NCI-H1092 (cell line): ENCODE results near the gene JAK1.
"Not testable (repeated sequence)": the region's sequence is repeated elsewhere in the genome, so short reads cannot be mapped to it uniquely, and the experiment has no call there.

Experiments used
- DNase-seq: peaks from one replicate; lab custom pipeline; 2025; lab: John Stamatoyannopoulos, UW

The JAK1 gene

DNA sequence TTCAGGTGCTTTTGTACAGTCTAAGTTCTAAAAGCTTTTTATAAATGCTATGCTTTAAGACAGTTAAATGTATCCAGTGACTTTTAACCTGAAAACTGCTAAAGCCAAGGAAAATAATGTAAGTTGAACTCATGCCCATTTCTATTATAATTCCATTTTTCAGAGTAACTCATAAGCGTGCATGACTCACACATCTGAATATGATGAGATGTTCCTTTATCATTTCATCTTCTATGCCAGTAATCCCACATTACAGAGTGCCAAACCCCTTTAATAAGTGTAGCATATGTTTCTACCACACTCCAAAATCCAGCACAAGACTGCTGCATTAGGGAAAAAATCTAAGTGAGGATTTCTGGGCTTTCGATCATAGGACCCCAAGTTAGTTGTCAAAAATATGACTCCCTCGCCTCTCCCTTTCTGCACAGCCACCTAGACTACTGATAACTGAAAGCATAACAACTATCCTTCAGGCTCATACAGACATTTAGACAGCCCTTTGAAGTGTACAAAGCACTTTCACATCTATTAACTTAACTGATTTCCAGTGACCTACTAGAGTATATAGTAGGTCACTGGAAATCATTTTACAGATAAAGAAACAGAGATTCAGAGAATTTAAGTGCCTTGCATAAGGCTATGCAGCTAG is 45.3 kb downstream of the JAK1 start:
- no peak for DNase-seq

DNA sequence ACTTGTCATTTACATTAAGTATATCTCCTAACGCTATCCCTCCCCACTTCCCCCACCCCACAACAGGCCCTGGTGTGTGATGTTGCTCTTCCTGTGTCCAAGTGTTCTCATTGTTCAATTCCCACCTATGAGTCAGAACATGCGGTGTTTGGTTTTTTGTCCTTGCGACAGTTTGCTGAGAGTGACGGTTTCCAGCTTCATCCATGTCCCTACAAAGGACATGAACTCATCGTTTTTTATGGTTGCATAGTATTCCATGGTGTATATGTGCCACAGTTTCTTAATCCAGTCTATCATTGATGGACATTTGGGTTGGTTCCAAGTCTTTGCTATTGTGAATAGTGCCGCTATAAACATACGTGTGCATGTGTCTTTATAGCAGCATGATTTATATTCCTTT is 47.2 kb downstream of the JAK1 start:
- DNase-seq, result not testable (repeated sequence)

DNA sequence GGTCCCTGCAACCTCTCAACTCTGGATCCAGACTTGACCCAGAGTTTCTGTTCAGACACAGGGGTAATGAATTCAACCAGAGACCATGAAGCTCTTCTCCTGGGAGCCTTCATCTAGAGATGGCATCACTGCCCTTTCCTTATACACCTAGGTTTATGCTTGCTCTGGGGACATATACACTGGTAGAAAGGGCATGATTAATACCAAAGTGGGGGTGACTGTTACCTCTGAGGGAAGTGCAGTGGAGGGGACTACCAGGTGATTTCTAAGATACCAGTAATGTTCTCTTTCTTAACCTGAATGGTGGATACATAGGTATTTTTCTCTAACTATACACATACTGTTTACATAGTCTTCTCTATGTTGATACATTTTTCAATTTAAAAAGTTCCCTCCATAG is 48.4 kb downstream of the JAK1 start:
- no peak for DNase-seq

DNA sequence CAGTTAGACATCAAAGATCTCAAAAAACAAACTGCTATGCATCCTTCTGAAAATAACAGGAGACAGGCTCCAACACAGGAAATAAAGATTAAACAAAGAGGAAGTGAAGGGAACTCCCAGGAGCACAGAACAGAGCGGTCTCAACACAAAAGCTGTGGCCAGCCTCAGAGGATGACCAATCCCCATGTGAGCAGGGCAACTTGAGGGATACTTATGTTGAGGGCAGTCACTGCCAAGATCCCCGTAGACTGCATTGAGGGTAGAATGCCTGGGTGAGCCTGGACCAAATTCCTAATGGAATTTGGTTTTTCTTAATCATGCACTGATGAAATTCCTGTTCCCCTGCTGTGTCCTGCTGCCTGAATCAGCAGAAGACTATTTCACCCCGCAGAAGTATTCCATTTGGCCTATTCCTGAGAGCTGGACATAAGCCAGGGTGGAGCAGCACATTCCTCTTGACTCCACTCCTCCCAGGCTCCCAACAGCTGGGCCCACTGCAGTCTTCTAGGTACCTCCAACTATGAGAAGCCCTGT is 49.0 kb downstream of the JAK1 start:
- no peak for DNase-seq

DNA sequence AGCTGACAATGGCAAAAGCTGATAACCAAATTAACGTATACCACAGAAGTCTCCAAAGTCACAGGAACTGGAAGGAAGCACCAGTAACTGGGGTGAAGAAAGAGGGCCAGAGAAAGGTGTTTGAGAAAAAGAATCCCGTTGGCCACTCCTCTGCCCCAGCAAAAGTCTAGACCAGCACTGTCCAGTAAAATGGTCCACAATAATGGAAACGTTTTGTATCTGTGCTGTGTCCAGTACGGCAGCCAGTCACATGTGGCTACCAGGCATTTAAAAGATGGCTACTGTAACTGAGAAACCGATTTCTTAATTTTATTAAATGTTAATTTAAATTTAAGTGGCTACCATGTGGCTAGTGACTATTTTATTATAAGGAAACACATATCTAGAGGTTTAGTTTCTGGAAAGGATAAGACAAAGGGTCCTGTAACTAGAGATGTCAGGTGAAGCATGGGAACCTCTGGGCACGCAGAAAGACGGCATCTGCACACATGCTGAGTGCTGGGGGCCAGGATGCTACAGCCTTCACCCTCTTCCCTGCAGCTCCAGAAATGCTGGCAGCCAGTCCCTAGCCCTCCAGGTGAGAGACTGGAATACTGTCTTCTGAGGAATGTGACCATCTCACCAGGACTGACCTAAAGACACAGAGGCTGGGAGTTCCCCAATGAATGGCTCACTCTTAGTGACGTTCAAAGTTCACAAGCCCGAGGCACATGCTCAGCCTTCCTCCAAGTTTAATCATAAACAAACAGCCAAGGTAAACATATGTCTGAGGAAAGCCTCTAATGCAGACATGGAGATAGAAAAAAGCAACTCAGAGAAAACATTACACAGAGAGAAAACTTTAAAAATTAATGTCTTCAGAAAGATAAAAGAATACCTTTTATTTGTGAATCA is 50.7 kb downstream of the JAK1 start:
- DNase-seq, result no peak

DNA sequence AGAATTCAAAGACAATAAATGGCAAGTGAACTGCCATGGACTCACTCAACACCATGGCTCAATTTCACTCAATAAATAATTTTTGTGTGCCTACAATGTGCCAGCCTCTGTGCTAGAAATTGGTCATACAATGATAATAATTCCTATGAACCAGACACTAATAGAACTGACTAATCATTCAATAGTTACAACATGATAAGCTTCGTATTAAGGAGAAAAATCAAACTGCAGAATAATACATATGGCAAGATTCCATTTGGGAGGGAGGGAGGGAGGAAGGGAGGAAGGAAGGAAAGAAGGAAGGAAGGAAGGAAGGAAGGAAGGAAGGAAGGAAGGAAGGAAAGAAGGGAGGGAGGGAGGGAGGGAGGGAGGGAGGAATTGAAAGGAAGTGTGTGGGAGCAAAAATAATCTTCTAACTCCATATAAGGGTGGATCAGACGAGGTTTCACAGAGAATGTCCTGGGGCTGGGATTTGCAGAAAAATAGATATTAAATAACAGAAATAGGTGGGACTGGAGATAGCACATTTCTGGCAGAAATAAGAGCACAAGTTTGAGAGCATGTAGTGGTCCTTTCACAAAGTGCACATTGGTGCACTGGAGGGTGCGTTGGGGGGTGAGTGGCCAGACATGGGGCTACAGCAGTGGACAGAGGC is 52.9 kb downstream of the JAK1 start:
- no peak for DNase-seq

DNA sequence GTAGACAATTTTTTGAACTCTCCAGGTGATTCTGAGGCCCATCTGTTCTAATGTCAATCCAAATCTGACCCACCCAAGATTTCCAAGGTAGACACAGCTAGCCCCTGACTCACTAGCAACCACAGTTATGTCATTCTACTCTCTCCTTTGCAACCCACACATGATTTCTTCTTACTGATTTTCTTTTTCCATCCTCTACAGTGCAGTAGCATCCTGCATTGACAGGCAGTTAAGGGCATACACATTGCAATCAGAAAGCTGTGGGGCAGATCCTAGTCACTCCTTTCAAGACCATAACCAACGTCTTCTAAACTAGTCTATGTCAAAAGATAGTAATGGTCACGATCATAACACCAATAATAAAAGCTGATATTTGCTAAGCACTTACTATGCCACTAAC is 54.2 kb downstream of the JAK1 start:
- DNase-seq, result no peak

DNA sequence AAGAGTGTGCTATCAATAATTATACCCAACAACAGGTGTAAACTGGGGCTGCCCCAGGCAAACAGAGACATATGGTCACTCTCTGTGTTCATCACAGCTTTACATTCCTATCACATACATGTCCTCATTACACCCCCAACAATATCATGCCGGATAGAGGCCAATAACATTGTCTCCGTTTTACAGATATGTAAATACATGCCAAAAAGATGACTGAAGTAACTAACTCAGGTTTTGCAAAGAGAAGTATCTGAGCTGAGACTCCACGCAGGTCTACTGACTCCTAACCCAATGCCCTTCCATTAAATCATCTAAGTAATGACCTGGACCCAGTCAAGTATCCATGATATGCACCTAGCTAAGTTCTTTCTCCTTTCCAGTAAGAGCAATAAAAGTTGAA is 55.0 kb downstream of the JAK1 start:
- no peak for DNase-seq

DNA sequence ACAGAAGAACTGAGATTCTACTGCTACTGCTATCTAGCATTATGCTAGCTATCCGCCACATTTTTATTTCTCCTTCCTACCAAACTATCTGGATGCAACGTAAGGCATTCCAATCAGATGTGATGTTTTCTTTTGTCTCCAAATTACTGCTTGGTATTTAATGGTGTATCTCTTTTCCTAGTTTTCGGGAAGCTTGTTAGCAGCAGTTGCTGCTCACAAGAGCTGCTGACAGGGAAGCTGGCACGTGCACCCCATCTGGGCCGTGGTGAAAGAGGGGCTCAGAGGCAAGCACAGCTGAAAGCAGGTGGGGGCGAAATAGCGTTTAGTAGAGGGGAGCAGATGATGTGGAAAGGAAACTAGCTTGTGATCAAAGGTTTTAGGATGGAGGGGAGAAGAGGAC is 57.3 kb downstream of the JAK1 start:
- no peak for DNase-seq

DNA sequence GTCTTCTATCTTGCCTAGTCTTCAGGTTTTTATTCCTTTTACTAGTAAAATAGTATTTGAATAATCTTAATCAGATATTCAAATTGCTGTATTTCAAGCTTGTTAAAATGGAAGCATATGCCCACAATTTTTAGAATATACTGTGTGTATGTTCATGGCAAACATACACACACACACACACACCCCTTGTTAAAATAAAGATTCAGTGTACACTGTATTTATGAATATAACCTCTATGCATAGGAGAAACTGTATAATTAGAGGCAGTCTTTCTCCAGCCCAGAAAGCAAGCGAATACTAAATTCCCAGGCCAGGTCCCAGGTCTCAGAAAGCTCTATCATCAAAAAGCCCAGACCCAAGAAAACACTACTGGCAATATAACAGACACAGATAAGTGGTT is 57.8 kb downstream of the JAK1 start:
- no peak for DNase-seq

DNA sequence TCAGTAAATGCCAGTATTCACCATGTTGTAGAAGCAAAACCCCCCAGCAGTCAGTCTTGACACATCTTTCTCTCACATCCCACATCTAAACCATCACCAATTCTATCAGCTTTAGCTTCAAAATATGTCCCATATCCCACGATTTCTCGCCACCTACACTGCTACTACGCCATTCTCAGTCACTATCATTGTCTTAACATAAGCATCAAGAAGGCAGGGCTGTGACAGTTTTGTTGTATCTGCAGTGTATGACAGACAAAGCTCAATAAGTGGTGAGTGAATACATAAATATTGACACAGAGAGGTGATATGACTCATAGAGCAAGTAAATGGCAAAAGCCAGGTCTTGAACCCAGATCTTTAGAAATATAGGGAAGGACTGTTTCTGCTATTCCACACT is 59.9 kb downstream of the JAK1 start:
- DNase-seq, result no peak

DNA sequence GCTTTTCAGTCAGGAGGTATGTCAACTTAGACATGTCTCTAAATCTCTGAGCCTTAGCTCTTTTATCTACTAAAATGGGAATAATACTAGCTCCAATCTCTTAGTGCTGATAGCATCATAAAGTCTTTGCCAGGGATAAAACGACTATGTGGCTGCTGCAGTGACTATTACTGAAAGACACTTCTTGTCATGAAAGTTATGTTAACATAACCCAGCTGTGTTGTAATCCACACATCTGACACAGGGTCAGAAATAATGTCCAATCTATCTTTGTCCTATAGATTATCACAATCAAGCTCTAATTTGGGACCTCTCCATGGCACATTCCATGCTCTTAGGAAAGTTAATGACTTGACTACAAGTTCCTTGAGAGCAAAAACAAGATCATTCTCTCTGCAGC is 62.8 kb downstream of the JAK1 start:
- DNase-seq, result no peak

DNA sequence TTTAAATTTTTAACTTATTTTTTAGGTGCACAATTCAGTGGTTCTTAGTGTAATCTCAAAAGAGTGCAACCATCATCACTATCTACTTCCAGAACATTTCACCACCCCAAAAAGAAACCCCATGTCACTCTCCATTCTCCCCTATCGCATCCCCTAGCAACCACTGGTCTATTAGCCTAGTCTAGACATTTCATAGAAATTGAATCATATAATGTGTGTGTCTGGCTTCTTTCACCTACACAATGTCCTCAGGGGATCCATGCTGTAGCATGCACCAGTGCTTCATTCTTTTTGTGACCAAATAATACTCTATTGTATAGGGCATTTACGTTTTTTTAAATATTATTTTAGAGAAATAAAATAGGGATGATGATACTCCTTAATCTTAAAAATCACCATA is 64.7 kb downstream of the JAK1 start:
- no peak for DNase-seq

DNA sequence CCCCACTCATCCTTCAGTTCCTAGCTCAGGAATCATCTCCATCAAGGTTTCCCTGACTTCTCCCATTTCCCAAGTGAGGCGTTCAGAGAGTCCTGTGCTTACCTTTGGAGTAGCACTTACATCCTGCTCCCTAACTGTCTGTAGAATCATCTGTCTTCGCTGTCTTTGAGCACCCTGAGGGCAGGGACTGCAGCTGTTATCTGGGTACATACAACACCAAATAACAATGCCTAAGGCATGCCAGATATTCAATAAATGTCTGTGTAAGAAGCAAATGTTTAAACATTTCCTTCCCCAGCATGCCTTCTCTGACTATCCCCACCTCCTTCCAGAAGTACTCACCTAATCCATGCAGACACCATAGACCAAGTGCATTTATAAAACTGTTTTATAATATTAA is 65.4 kb downstream of the JAK1 start:
- DNase-seq, result no peak

DNA sequence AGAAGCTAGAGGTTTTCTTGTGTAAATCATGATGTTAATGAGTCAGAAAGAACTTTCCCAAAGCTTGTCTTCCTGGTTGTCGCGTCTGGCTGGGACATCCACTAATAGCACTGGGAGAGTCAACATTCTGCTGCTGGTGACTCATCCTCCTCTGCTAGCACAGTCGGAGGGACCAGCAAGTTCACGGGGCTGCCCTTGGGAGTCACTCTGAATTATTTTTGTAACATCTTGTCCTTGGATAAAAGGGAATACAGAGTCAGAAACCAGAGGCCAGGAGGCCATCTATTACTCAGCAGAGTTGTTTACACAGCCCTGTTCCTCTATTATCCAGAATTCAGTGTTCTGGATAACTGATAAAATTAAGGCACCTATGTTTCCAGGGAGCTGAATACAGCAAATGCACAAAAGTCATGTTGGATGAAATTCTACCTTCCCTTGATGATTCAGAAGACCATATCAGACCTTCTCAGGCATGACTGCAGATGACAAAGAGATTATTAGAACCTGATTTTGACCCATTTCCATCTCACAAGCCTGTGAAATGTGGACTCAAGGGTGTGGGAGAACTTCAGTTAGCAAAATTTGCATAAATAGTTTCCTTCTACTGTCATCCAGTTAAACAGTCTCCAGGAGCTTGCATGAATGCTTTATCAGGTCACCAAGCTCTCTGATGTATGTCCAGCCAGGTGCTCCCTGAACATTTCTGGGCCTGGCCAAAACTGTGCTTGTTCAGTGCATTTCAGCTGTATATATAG is 68.1 kb downstream of the JAK1 start:
- no peak for DNase-seq

DNA sequence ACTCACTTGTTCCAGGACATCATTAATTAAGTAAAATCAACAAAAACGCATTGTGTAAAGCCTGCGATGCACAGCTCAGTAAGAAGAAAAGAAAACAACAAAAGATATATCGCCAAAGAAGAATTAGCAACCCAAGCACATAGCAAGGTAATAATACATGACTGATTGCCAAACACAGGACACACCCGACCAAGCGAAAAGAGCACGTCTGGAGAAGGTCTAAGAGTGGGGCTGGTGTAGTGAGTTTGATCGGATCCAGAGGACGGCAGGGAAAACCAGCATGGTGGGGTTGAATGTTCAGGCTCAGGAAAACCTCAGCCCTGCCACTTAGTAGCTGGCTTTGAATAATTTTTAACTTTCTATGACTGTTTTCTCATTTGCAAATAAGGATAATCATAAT is 69.8 kb downstream of the JAK1 start:
- DNase-seq, result no peak

DNA sequence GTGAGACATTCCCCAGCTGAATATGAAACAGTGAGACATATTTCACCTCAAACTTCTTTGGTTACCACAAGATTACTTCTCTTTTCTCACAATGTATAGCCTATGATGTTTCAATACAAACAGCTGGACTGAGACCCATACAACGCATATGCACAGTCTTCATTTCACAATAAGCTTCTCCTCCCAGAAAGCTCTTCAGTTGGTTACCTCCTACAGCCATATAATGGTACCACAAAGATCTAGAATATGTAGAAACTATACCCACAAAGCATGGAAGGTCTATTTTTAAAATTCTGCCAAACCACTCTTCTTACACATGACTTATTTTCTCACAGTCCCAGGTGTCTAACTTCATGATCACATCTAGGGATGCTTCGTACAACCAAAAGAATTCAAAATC is 70.8 kb downstream of the JAK1 start:
- DNase-seq, result no peak

DNA sequence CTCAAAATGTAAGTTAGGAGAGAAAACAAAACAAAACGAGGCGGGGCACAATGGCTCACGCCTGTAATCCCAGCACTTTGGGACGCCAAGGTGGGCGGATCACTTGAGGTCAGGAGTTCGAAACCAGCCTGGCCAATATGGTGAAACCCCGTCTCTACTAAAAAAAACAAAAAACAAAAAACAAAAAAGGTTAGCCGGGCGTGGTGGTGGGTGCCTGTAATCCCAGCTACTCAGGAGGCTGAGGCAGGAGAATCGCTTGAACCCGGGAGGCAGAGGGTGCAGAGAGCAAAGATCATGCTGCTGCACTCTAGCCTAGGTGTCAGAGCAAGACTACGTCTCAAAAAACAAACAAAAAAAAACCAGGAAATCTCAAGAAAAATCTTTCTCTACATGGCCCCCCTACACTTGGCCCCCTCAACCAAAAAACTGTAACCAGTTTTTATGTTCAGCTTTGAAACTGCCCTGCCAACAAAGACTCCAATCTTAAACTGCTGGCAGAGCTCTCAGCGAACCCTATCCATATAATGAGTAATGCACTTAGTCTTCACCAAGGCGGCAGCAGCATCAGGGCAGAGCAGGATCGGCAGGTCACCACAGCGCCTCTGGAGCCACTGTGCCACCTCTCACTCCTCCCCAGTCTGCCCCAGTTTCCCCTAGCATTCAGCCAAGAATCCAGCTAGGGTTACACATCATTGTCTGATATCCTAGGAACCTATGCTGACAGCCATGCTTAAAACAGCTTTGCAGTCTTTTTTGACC is 71.7 kb downstream of the JAK1 start:
- no peak for DNase-seq

DNA sequence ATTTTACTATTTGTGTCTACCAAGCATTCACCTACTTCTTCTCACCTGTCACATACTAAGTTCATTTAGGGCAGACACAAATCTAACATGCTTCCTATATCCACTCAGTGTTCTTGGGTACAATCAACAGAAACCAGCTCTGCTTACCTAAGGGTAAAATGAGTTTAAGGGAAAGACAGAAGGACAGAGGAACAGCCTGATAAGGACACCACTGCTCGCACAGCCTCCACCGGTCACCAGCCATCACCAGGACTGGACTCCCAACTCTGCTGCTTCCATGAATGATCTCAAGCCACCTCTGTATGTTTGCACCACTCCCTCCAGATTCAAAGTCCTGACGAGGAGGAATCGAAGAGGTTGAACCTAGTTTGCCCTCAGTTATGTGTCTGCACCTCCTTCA is 72.4 kb downstream of the JAK1 start:
- no peak for DNase-seq

DNA sequence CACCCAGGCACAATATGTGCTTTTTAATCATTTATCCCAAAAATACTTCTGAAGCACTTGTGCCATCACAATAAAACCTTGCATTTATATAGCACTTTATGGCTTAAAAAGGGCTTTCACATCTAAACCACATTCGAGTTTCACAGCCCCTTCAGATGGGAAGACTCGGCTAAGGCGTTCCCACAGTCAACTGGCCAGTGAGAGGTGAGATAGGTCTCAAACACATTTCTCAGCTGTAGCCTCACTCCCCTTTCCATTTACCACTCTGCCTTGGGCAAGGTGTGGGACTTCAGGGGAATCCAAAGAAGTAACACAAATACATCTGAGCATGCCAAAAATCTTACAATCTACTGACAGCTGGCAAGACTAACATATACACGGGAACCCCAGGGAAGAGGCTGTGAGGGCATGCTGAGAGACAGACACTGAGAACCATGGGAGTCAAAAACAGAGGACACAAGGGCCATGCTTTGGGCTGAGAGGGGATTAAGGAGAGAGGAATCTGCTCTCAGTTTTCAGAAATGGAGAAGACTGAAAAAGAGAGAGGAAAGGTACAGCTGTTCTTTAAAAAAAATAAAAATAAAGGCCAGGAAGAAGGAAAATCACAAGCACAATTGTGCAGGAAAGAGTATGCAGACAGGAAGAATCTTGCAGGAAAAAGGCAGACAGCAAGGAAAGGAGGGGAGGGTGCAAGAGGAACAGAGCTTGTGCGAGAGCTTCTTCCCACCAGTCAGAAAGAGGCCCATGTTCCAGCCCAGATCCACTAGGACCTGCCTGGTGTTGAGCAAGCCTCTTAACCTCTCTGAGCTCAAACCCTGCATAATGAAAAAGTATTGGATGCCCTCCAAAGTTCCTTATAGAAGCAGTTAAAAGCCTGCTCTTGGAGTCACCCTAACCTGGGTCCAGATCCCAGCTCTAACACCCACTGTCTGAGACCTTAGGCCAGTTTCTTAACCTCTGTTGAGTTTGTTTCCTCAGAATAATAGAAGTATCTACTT is 73.5 kb downstream of the JAK1 start:
- no peak for DNase-seq
